ENCODE results near the gene TTC36. TPM values are rescaled to one million over a fixed set of nuclear protein-coding genes. Genes with fewer than 3 reads are reported as not detected.

TTC36 gene
- total and polyA plus RNA-seq, 2 of the 13 experiments (the other 11 are each of a cell fraction or from before 2014, with no cell fraction given): 0.13 to 0.40 TPM

- Histone ChIP-seq H3K27ac (ENCODE audit: extremely low read length, insufficient read depth, low read length) (no peak overlapping the region), H2AFZ (ENCODE audit: low read length) (no peak overlapping the region), H3K4me3 (replicated peaks in 1 of 3; ENCODE audit: insufficient read depth in 1 of 3, low read depth in 2 of 3, low read length in 3 of 3) (no peak overlapping the region), H3K79me2 (ENCODE audit: insufficient read depth, low read length) (no peaks in the 10 kb centered on the region), H3K4me2 (ENCODE audit: low read depth, low read length) (no peak overlapping the region), H3K9ac (ENCODE audit: insufficient read depth, low read depth, low read length) (no peak overlapping the region), H3K4me1 (ENCODE audit: insufficient read depth, low read length) (no peaks in the 10 kb centered on the region), H3K9me3 (ENCODE audit: low read length) (no peaks in the 10 kb centered on the region), H4K20me1 (ENCODE audit: insufficient read depth, low read length) (no peaks in the 10 kb centered on the region), H3K27me3 (ENCODE audit: control insufficient read depth in 1 of 2, insufficient read depth in 2 of 2, low read length in 2 of 2) (no peaks in the 10 kb centered on the region), H3K36me3 (replicated peaks in 1 of 2; ENCODE audit: control insufficient read depth in 1 of 2, insufficient read depth in 2 of 2, low read length in 2 of 2) (no peaks in the 10 kb centered on the region; a peak in 2 of 5 replicates)
- POLR2A ChIA-PET: no interaction called here
- in situ Hi-C loops (cut with HindIII; ENCODE audit: extremely low pct_ligation_motif_present, low pct_unique_long_range_greater_than_20kb) (no loop called here), intact Hi-C loops (cut with micrococcal nuclease; ENCODE audit: unreplicated experiment) (no loop called here)
- FAIRE-seq (no peak), DNase-seq (ENCODE audit: low spot score) (no peak), ATAC-seq (no peak)
- BruUV-seq (replicated peaks): no TSS peak
- no peak for TF ChIP-seq DR1 (CRISPR knock-in tag; IDR thresholded peaks at IDR 0.05)
- no peak for TF ChIP-seq DPF2 (CRISPR knock-in tag; IDR thresholded peaks at IDR 0.05; ENCODE audit: borderline replicate concordance, low read depth)
- CTCF ChIA-PET (ENCODE audit: low intra/inter-chr PET ratio, low total read pairs): no interaction called here
- WGBS (ENCODE audit: low lambda C conversion rate): 87% methylated on average over 3 of the region's 3 CpGs
These were observed 17.4 kb downstream of the TTC36 start for GRCh38 chr11:118544647-118545010.

- Histone ChIP-seq H3K4me2 (ENCODE audit: low read depth, low read length) (no peak overlapping the region), H3K36me3 (replicated peaks in 1 of 2; ENCODE audit: control insufficient read depth in 1 of 2, insufficient read depth in 2 of 2, low read length in 2 of 2) (no peaks in the 10 kb centered on the region; a peak in 2 of 5 replicates), H2AFZ (ENCODE audit: low read length) (no peak overlapping the region), H3K27ac (ENCODE audit: extremely low read length, insufficient read depth, low read length) (no peak overlapping the region), H3K4me1 (ENCODE audit: insufficient read depth, low read length) (no peaks in the 10 kb centered on the region), H3K4me3 (replicated peaks in 1 of 3; ENCODE audit: insufficient read depth in 1 of 3, low read depth in 2 of 3, low read length in 3 of 3) (no peak overlapping the region), H3K79me2 (ENCODE audit: insufficient read depth, low read length) (no peaks in the 10 kb centered on the region), H3K9me3 (ENCODE audit: low read length) (no peaks in the 10 kb centered on the region), H3K27me3 (ENCODE audit: control insufficient read depth in 1 of 2, insufficient read depth in 2 of 2, low read length in 2 of 2) (no peaks in the 10 kb centered on the region), H4K20me1 (ENCODE audit: insufficient read depth, low read length) (no peaks in the 10 kb centered on the region), H3K9ac (ENCODE audit: insufficient read depth, low read depth, low read length) (no peak overlapping the region)
- ChIA-PET CTCF (ENCODE audit: low intra/inter-chr PET ratio, low total read pairs) (no interaction called here), POLR2A (no interaction called here)
- intact Hi-C loops (cut with micrococcal nuclease; ENCODE audit: unreplicated experiment): no loop called here
- DNase-seq (ENCODE audit: low spot score) (no peak), FAIRE-seq (no peak), ATAC-seq (no peak)
- BruUV-seq (replicated peaks): no TSS peak
- in situ Hi-C loops (cut with HindIII; ENCODE audit: extremely low pct_ligation_motif_present, low pct_unique_long_range_greater_than_20kb): no loop called here
- WGBS (ENCODE audit: low lambda C conversion rate): 67% methylated on average over 5 of the region's 5 CpGs
- TF ChIP-seq ZBTB8A (CRISPR knock-in tag; IDR thresholded peaks at IDR 0.05; ENCODE audit: borderline replicate concordance, low read depth): no peak
- TF ChIP-seq ESRRA (CRISPR knock-in tag; IDR thresholded peaks at IDR 0.05; ENCODE audit: low read depth): no peak
- no peak for TF ChIP-seq HOXA5 (CRISPR knock-in tag; IDR thresholded peaks at IDR 0.05)
- no peak for TF ChIP-seq ARNTL (CRISPR knock-in tag; IDR thresholded peaks at IDR 0.05)
- TF ChIP-seq MATR3 (CRISPR knock-in tag; IDR thresholded peaks at IDR 0.05): no peak
- no peak for TF ChIP-seq NCOR1 (IDR thresholded peaks at IDR 0.05; ENCODE audit: borderline replicate concordance, low read length)
- TF ChIP-seq, protein P1, sequence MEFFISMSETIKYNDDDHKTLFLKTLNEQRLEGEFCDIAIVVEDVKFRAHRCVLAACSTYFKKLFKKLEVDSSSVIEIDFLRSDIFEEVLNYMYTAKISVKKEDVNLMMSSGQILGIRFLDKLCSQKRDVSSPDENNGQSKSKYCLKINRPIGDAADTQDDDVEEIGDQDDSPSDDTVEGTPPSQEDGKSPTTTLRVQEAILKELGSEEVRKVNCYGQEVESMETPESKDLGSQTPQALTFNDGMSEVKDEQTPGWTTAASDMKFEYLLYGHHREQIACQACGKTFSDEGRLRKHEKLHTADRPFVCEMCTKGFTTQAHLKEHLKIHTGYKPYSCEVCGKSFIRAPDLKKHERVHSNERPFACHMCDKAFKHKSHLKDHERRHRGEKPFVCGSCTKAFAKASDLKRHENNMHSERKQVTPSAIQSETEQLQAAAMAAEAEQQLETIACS (CRISPR knock-in tag; IDR thresholded peaks at IDR 0.05): no peak
- TF ChIP-seq, protein P2, sequence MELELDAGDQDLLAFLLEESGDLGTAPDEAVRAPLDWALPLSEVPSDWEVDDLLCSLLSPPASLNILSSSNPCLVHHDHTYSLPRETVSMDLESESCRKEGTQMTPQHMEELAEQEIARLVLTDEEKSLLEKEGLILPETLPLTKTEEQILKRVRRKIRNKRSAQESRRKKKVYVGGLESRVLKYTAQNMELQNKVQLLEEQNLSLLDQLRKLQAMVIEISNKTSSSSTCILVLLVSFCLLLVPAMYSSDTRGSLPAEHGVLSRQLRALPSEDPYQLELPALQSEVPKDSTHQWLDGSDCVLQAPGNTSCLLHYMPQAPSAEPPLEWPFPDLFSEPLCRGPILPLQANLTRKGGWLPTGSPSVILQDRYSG (CRISPR knock-in tag; IDR thresholded peaks at IDR 0.05): no peak
- TF ChIP-seq, protein P3, sequence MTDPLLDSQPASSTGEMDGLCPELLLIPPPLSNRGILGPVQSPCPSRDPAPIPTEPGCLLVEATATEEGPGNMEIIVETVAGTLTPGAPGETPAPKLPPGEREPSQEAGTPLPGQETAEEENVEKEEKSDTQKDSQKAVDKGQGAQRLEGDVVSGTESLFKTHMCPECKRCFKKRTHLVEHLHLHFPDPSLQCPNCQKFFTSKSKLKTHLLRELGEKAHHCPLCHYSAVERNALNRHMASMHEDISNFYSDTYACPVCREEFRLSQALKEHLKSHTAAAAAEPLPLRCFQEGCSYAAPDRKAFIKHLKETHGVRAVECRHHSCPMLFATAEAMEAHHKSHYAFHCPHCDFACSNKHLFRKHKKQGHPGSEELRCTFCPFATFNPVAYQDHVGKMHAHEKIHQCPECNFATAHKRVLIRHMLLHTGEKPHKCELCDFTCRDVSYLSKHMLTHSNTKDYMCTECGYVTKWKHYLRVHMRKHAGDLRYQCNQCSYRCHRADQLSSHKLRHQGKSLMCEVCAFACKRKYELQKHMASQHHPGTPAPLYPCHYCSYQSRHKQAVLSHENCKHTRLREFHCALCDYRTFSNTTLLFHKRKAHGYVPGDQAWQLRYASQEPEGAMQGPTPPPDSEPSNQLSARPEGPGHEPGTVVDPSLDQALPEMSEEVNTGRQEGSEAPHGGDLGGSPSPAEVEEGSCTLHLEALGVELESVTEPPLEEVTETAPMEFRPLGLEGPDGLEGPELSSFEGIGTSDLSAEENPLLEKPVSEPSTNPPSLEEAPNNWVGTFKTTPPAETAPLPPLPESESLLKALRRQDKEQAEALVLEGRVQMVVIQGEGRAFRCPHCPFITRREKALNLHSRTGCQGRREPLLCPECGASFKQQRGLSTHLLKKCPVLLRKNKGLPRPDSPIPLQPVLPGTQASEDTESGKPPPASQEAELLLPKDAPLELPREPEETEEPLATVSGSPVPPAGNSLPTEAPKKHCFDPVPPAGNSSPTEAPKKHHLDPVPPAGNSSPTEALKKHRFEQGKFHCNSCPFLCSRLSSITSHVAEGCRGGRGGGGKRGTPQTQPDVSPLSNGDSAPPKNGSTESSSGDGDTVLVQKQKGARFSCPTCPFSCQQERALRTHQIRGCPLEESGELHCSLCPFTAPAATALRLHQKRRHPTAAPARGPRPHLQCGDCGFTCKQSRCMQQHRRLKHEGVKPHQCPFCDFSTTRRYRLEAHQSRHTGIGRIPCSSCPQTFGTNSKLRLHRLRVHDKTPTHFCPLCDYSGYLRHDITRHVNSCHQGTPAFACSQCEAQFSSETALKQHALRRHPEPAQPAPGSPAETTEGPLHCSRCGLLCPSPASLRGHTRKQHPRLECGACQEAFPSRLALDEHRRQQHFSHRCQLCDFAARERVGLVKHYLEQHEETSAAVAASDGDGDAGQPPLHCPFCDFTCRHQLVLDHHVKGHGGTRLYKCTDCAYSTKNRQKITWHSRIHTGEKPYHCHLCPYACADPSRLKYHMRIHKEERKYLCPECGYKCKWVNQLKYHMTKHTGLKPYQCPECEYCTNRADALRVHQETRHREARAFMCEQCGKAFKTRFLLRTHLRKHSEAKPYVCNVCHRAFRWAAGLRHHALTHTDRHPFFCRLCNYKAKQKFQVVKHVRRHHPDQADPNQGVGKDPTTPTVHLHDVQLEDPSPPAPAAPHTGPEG (CRISPR knock-in tag; IDR thresholded peaks at IDR 0.05): no peak
- no peak for TF ChIP-seq PCBP1 (IDR thresholded peaks at IDR 0.05; ENCODE audit: borderline replicate concordance, low read depth, low read length)
These were observed 18.3 kb downstream of the TTC36 start for GRCh38 chr11:118545533-118545932.

Measured in HepG2 (cell line).